ENCODE measurements around the gene PIGN. TPM values are rescaled to one million over a fixed set of nuclear protein-coding genes. Genes with fewer than 3 reads are reported as not detected.

PIGN gene
- total RNA-seq, 4 donors from 2014 or later, result 34.2 to 84.9 (median 40.7) TPM

DNA sequence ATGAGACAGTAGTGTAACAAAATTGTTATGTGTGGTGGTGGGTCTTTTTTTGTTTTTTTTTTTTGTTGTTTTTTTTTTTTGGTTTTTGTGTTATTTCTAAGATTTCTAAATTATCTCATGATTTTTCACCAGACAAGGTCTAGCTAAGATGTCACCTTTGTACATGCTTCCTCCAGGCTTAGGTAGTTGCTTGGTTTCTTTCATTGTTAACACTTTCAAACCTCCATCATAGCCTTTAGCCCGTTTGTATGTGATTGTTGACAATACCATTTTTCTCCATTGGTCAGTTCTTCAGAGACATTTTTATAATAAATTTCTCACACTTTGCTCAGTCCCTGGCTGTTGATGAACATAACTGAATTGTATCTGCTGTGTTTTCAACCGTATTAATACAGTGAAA, 2.4 kb upstream of the PIGN start:
- Histone ChIP-seq H3K36me3 (no peaks in the 10 kb centered on the region), H3K4me3 (replicated peaks in 1 of 3) (no peak overlapping the region), H3K27ac (no peak overlapping the region), H3K4me1 (peaks cover 11 to 23% of the 10 kb centered on the region in 2 donors), H3K9me3 (no peaks in the 10 kb centered on the region), H3K27me3 (no peaks in the 10 kb centered on the region)
- TF ChIP-seq POLR2A (IDR thresholded peaks at IDR 0.05), result no peak
- TF ChIP-seq, protein P1, sequence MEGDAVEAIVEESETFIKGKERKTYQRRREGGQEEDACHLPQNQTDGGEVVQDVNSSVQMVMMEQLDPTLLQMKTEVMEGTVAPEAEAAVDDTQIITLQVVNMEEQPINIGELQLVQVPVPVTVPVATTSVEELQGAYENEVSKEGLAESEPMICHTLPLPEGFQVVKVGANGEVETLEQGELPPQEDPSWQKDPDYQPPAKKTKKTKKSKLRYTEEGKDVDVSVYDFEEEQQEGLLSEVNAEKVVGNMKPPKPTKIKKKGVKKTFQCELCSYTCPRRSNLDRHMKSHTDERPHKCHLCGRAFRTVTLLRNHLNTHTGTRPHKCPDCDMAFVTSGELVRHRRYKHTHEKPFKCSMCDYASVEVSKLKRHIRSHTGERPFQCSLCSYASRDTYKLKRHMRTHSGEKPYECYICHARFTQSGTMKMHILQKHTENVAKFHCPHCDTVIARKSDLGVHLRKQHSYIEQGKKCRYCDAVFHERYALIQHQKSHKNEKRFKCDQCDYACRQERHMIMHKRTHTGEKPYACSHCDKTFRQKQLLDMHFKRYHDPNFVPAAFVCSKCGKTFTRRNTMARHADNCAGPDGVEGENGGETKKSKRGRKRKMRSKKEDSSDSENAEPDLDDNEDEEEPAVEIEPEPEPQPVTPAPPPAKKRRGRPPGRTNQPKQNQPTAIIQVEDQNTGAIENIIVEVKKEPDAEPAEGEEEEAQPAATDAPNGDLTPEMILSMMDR (IDR thresholded peaks at IDR 0.05), result no peak
- intact Hi-C loops (cut with DNase I), result no loop called here
- DNase-seq, result no peak
- 29 to 32% methylated on average over 2 of the region's 2 CpGs for WGBS, 2 donors

DNA sequence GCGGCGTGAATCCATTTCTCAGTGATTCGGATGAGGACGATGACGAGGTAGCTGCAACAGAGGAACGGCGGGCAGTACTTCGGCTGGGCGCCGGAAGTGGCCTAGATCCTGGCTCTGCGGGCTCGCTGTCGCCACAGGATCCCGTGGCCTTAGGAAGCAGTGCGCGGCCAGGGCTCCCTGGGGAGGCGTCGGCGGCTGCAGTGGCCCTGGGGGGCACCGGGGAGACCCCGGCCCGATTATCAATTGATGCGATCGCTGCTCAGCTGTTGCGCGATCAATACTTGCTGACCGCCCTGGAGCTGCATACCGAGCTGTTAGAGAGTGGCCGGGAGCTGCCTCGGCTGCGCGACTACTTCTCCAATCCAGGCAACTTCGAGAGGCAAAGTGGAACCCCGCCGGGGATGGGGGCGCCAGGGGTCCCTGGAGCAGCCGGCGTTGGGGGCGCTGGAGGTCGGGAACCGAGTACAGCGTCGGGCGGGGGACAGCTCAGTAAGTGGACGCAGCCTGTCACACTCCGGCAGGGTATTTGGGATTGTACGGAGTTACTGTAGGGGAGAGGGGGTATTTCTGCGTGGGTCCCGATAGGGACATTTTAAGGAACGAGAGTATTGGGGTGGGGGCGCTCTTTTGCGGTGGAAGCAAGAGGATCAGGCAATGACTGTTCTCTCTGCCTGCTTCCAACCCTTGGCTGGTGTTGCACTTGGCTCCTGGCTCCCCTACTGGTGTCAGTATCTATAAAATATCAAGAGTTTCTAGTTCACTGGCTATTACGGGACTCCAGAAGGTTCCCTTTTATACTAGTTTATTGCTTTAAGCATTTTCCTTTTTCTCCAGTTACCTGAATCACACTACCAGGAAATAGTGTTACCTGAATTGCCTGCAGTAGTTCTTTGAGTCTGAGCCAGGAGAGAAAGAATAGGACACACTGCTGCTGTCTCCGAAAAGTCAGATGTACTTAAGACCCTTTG, 971 bp upstream of the PIGN start:
- H3K9me3 ChIP-seq, result no peaks in the 10 kb centered on the region
- peak overlapping the region; percentile 52 to 93 (median 76) for H3K4me3 ChIP-seq (replicated peaks in 1 of 3)
- intact Hi-C loops (cut with DNase I), result no loop called here
- H3K27ac ChIP-seq, result peak overlapping the region; percentile 15 to 57 (median 41)
- DNase-seq, result peak; percentile 19 to 31
- 1% methylated on average over 20 to 23 of the region's 54 CpGs for WGBS, 2 donors
- no peaks in the 10 kb centered on the region for H3K36me3 ChIP-seq
- no peaks in the 10 kb centered on the region for H3K27me3 ChIP-seq
- no peak for TF ChIP-seq POLR2A (IDR thresholded peaks at IDR 0.05)
- TF ChIP-seq, protein P1 (IDR thresholded peaks at IDR 0.05), result peak in 1 of 6 experiments; percentile 6
- H3K4me1 ChIP-seq, result peaks cover 11 to 23% of the 10 kb centered on the region in 2 donors

DNA sequence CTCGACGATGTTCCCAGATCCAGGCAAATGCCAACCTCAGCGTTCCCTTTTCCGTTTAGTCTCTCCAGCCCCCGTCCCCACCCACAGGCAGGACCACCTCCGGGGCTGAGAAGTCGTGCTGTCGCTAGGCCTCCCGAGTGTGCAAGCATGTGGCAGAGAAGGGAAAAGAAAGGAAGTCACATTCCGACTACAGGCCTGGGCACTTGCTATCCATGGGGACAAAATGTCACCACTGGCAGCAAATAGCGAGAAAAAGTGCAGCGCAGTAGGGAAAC, 420 bp downstream of the PIGN start:
- 0% methylated on average over 12 of the region's 12 CpGs for WGBS, 2 donors
- H3K4me1 ChIP-seq, result peaks cover 11 to 23% of the 10 kb centered on the region in 2 donors
- H3K27ac ChIP-seq, result peak overlapping the region; percentile 3 to 71 (median 31)
- TF ChIP-seq POLR2A (IDR thresholded peaks at IDR 0.05), result no peak
- TF ChIP-seq, protein P1 (IDR thresholded peaks at IDR 0.05), result no peak
- peak overlapping the region; percentile 36 to 93 (median 37) for H3K4me3 ChIP-seq (replicated peaks in 1 of 3)
- H3K9me3 ChIP-seq, result no peaks in the 10 kb centered on the region
- DNase-seq, result no peak
- H3K36me3 ChIP-seq, result no peaks in the 10 kb centered on the region
- no peaks in the 10 kb centered on the region for H3K27me3 ChIP-seq
- intact Hi-C loops (cut with DNase I), result no loop called here

DNA sequence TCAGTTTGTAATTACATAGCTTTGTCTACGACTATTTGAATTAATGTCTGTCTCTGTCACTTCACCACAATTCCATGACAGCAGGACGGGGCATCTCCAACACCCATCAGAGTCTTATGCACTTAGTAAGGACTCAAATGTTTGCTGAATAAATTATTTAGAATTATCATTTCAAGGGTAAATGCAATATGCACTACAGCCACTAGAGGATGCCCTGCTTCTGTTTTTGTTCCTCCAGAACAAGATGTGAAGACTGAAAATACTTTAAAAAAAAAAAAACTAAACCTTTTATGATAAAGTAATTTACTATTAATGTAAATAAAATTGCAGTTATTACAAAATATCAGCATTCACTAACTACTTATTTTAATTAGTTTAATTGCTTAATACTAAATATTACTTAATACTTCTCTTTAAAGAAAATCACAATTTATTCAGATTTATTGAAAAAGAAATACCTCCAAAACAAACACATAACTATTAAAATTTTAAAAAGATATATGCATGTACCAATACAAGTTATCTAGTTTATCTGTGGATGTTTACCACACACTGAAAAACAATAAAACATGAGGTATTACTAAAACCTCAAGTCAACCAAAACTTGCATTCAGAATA, 3.2 kb downstream of the PIGN start:
- Histone ChIP-seq H3K27ac (no peak overlapping the region), H3K9me3 (no peaks in the 10 kb centered on the region), H3K4me3 (replicated peaks in 1 of 3) (no peak overlapping the region), H3K4me1 (peaks cover under 1 to 11% of the 10 kb centered on the region in 2 donors), H3K36me3 (no peaks in the 10 kb centered on the region), H3K27me3 (no peaks in the 10 kb centered on the region)
- TF ChIP-seq, protein P1 (IDR thresholded peaks at IDR 0.05), result peak; percentile 86 to 98 (median 95)
- TF ChIP-seq POLR2A (IDR thresholded peaks at IDR 0.05), result no peak
- intact Hi-C loops (cut with DNase I), result loop anchor here (2.0 kb wide), 1 partner anchor 65 kb away; no protein-coding TSS in a partner anchor
- peak; percentile 8 to 16 for DNase-seq
- 2 to 5% methylated on average over 2 of the region's 2 CpGs for WGBS, 2 donors

DNA sequence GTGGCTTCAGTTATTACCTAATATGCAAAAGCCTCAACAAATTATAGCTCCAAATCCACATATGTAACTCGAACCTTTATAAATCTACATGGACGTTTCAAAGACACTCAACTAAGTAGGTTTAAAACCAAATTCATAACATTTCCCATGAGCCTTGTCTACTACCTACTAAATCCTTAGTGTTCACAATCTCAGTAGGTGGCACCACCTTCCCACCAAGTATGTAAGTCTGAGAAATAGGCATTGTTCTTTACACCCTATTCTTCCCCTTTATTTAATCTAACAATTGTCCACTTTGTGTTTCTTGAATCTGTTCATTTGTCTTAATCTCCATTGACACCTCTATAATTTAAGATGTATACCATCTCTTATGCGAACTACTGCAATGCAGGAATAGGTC, 4.6 kb downstream of the PIGN start:
- 89 to 90% methylated on average over 3 of the region's 3 CpGs for WGBS, 2 donors

More for the DNA sequence above, 4.6 kb downstream of the PIGN start:
- Histone ChIP-seq H3K27me3 (no peaks in the 10 kb centered on the region), H3K9me3 (no peaks in the 10 kb centered on the region), H3K27ac (no peak overlapping the region), H3K36me3 (no peaks in the 10 kb centered on the region), H3K4me3 (replicated peaks in 1 of 3) (no peak overlapping the region), H3K4me1 (peaks cover 5 to 13% of the 10 kb centered on the region in 2 donors)
- no peak for DNase-seq
- intact Hi-C loops (cut with DNase I), result loop anchor here (2.0 kb wide), 1 partner anchor 67 kb away; no protein-coding TSS in a partner anchor
- TF ChIP-seq POLR2A (IDR thresholded peaks at IDR 0.05), result no peak
- TF ChIP-seq, protein P1 (IDR thresholded peaks at IDR 0.05), result no peak
